ENCODE data around the gene TSPAN18.

Gene TSPAN18

GRCh38 chr11:44957776-44958564 lies 231.2 kb downstream of the TSPAN18 start:
- no peak for DNase-seq (ENCODE audit: low read depth)

DNA sequence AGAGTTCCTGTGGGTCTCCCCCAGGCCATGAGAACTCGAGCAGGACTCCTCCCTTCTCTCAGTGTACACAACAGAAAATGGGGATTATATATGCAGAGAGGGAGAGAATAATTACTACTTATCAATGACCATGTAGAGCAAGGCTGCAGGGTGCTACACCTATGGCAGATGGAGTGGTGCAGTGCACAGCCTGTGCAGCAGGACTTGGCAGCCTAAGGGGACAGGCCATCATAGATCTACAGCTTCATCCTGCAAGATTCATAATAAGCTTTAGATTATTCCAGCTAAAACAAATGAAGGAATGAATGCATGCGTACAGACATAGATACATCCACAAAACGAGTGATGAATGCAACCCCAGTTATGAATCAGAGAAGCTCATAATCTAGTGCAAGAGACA lies 232.3 kb downstream of the TSPAN18 start:
- DNase-seq (ENCODE audit: low read depth) = no peak

DNA sequence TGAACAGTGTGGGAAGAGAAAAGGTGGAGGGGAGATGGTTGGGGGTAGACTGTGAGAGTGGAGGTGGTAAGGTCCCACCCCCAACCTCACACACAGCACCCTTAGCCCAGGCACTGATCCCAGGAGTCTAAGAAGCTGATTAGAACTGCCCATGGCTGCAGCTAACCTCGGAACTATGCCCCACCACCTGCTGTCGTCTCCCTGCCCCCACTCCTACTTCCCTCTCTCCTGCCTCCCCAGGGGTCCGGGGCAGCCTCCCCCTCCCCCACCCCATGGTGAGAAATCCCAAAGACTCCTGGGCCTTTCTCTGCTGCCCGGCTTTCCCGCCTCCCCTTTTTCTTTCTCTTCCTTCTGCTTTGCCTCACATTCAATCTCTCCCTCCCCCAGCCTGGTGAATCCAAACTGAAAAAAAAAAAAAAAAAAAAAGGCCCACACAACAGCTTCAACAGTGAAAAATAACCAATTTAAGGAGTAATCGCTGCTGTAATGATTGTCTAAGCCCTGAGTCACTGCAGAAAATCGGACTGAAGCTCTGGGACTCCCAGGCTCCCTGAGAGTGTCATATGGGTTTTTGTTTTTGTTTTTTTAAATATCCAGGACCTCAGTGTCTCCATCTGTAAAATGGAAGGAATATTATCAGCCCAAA lies 233.6 kb downstream of the TSPAN18 start:
- DNase-seq (ENCODE audit: low read depth) = no peak

- DNase-seq (ENCODE audit: low read depth) = no peak
Observed at GRCh38 chr11:44962464-44962863, 235.7 kb downstream of the TSPAN18 start.

DNA sequence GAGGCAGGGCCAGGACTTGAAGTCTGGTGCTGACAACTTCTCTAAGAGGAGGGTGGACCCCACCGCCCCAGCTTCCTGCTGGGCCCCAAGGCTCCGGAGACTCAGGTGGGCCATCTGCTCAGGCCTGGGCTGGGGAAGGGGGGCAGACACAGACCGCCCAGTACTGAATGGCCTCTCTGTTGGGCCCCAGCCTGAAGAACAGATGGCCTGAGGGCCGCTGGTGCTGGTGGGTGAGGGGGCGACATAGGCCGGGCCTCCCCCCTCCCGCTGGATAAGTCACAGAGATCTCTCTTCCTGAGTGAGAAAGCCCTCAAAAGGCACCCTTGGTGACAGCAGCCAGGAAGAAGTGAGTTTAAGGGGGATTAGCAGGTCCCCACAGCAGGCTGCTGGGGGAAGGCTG lies 236.4 kb downstream of the TSPAN18 start:
- DNase-seq (ENCODE audit: low read depth) = no peak

GRCh38 chr11:44963948-44964347 lies 237.2 kb downstream of the TSPAN18 start:
- DNase-seq (ENCODE audit: low read depth) = no peak

GRCh38 chr11:44964526-44965209 lies 237.9 kb downstream of the TSPAN18 start:
- no peak for DNase-seq (ENCODE audit: low read depth)

GRCh38 chr11:44966694-44967093 lies 239.9 kb downstream of the TSPAN18 start:
- no peak for DNase-seq (ENCODE audit: low read depth)

GRCh38 chr11:44967930-44968496 lies 241.3 kb downstream of the TSPAN18 start:
- DNase-seq (ENCODE audit: low read depth) = no peak

DNA sequence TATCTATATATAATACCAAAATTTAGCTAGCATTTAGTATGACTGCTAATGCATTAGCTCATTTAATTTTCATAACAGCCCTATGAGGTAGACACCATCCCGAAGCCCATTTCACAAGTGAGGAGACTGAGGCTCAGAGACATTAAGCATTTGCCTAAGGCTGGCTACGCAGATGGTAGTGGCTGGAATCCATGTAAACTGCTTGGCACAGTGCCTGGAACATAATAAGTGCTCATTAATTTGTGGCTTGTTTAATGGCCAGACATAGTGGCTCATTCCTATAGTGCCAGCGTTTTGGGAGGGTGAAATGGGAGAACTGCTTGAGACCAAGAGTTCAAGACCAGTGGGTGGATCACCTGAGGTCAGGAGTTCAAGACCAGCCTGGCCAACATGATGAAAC lies 241.7 kb downstream of the TSPAN18 start:
- DNase-seq (ENCODE audit: low read depth) = no peak

GRCh38 chr11:44969651-44970252 lies 243.0 kb downstream of the TSPAN18 start:
- DNase-seq (ENCODE audit: low read depth) = no peak

DNA sequence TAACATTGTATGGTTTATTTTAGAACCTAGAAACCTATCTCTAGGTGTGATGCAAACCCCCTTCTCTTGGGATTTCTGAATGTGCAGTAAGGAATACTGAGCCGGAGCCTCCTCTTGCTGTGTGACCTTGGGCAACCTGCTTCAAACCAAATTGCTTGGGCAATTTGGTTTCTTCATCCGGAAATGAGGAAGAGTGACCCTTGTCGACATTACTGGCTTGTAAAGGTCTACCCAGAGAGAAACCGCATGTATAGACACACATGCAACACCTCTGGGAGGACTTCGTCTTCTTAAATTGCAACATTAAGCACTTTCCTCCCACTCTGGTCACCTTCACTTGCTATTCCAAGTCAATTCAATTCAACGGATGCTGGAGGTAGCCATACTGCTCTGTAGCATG lies 243.5 kb downstream of the TSPAN18 start:
- no peak for DNase-seq (ENCODE audit: low read depth)

GRCh38 chr11:44971185-44971584 lies 244.4 kb downstream of the TSPAN18 start:
- no peak for DNase-seq (ENCODE audit: low read depth)

- no peak for DNase-seq (ENCODE audit: low read depth)
Observed at GRCh38 chr11:44972746-44973435, 246.1 kb downstream of the TSPAN18 start.

DNA sequence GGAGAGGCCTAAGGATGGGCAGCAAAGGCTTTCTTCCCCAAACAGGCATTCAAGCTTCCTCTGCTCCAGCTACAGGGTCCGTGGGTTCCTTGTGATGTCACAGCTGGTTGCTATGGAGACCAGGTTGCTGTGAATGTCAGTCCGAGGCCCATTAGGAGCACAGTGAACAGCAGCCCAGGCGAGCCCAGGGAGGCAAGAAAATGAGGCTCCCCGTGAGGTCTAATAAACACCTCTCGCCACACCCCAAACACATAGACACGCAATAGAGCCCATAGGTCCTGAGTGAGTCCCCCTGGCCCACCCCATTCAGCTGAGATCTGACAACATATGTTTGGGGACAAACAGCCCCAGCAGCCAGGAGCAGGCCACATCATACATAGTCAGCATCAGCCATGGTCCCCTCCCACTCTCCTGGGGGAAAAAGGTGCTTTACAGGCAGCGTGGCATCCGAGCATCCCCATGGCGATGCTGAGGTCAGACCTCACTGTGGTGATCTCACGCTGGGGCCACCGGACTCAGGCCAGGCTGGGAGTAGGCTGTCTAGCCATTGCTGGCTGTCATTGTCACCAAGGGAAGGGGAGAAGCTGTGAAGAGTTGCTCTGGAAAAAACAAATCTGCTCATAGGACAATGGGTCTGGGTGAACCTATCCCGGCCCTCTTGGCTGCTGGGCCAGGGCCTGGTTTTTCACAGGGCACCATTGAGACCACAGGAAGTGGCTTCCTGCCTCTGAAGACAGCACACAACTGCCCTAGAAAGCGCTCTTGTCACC lies 247.1 kb downstream of the TSPAN18 start:
- DNase-seq (ENCODE audit: low read depth) = no peak

GRCh38 chr11:44974402-44975000 lies 247.7 kb downstream of the TSPAN18 start:
- DNase-seq (ENCODE audit: low read depth) = no peak

DNA sequence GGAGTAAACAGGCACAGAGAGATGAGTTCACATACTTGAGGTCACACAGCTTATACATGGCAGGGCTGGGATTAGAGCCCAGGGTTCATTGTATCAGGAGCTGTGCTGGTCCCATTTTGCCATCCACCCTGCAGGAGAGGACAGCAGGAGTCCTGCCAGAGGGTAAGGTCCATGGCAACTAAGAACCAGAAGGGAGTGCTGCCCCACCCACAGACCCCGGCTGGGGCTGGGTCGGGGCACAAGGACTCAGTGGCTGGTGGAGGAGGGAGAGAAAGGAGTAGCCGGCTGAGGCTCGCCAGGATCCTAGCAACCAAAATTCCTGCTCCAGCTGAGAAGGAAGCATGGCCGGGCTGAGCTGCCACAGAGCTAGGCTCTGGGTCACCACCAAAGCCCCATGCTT lies 249.8 kb downstream of the TSPAN18 start:
- no peak for DNase-seq (ENCODE audit: low read depth)

- no peak for DNase-seq (ENCODE audit: low read depth)
Observed at GRCh38 chr11:44977493-44977984, 250.8 kb downstream of the TSPAN18 start.

DNA sequence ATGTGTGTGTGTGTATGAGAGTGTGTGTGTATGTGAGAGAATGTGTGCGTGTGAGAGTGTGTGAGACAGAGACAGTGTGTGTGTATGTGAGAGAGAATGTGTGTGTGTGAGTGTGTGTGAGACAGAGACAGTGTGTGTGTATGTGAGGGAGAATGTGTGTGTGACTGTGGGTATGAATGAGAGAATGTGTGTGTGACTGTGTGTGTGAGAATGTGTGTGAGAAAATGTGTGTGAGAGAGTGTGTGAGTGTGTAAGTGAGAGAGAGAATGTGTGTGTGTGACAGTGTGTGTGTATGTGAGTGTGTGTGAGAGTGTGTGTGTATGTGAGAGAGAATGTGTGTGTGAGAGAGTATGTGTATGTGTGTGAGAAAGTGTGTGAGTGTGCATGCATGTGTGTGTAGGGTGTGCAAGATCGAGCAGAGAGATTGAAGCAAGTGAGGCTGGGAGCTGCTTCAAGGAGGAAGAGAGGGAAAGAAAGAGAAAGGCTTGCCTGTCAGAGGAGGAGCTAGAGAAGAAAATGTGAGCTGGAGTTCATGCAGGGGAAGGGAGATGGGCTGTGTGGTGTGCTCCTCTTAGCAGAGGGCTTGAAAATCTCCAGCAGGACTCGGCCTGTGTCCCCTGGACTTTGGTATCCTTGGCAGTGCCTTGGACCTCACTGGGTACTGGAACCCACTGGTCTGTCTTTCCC lies 251.7 kb downstream of the TSPAN18 start:
- DNase-seq (ENCODE audit: low read depth) = no peak

DNA sequence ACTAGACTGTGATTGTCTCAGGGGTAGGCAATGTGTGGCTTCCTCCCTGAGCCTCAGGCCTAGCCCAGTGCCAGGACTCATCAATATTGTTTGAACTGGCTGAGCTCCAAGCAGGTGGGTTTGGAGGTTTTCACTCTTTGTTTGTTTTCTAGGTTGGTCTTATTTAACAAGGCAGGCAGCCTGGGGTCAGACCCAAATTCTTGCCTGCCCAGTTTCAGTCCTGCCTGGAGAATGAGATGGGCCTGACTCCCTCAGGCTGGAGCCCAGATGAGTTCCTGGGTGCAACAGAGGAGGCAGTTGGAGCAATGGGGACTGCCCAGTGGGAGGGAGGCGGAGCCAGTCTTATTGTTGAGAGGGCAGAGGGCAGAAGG lies 252.2 kb downstream of the TSPAN18 start:
- no peak for DNase-seq (ENCODE audit: low read depth)
